ENCODE data around the gene IFT88.
"Not testable (repeated sequence)": the region's sequence is repeated elsewhere in the genome, so short reads cannot be mapped to it uniquely, and the experiment has no call there.

IFT88 gene

GRCh38 chr13:20647758-20648157, 80.8 kb downstream of the IFT88 start:
- no peak for DNase-seq

- no peak for DNase-seq
Measured at GRCh38 chr13:20652946-20653345, 86.0 kb downstream of the IFT88 start.

GRCh38 chr13:20654156-20654555, 87.2 kb downstream of the IFT88 start:
- DNase-seq = no peak

- DNase-seq = no peak
Measured at GRCh38 chr13:20658451-20659040, 91.6 kb downstream of the IFT88 start.

- DNase-seq = no peak
Measured at GRCh38 chr13:20664351-20664750, 97.4 kb downstream of the IFT88 start.

- DNase-seq = no peak
Measured at GRCh38 chr13:20666948-20667347, 100.0 kb downstream of the IFT88 start.

GRCh38 chr13:20667857-20668437, 101.0 kb downstream of the IFT88 start:
- DNase-seq = no peak

- no peak for DNase-seq
Measured at GRCh38 chr13:20669162-20669561, 102.2 kb downstream of the IFT88 start.

- no peak for DNase-seq
Measured at GRCh38 chr13:20671789-20672188, 104.8 kb downstream of the IFT88 start.

GRCh38 chr13:20672772-20673171, 105.8 kb downstream of the IFT88 start:
- no peak for DNase-seq

- DNase-seq = no peak
Measured at GRCh38 chr13:20673715-20674114, 106.8 kb downstream of the IFT88 start.

- DNase-seq = no peak
Measured at GRCh38 chr13:20676213-20676612, 109.3 kb downstream of the IFT88 start.

- not testable (repeated sequence) for DNase-seq
Measured at GRCh38 chr13:20678606-20679005, 111.6 kb downstream of the IFT88 start.

- no peak for DNase-seq
Measured at GRCh38 chr13:20679879-20680278, 112.9 kb downstream of the IFT88 start.

GRCh38 chr13:20680416-20681080, 113.6 kb downstream of the IFT88 start:
- no peak for DNase-seq

GRCh38 chr13:20681481-20681880, 114.5 kb downstream of the IFT88 start:
- not testable (repeated sequence) for DNase-seq

- DNase-seq = no peak
Measured at GRCh38 chr13:20682061-20682460, 115.1 kb downstream of the IFT88 start.

- no peak for DNase-seq
Measured at GRCh38 chr13:20684041-20684440, 117.1 kb downstream of the IFT88 start.

GRCh38 chr13:20684546-20684945, 117.6 kb downstream of the IFT88 start:
- no peak for DNase-seq

- no peak for DNase-seq
Measured at GRCh38 chr13:20685092-20685491, 118.1 kb downstream of the IFT88 start.

- DNase-seq = no peak
Measured at GRCh38 chr13:20686167-20686566, 119.2 kb downstream of the IFT88 start.

GRCh38 chr13:20686863-20687579, 120.1 kb downstream of the IFT88 start:
- no peak for DNase-seq

GRCh38 chr13:20689291-20689690, 122.3 kb downstream of the IFT88 start:
- DNase-seq = no peak

GRCh38 chr13:20691616-20692015, 124.7 kb downstream of the IFT88 start:
- no peak for DNase-seq

Data from activated CD4-positive, alpha-beta T cell treated with anti-CD3 and anti-CD28 coated beads, Interleukin-2, amount 50 U/mL, for 48 hours (primary cell).